Activated T-helper 1 cell treated with Interleukin-2 at 50 U/mL for 16 hours (primary cell): ENCODE results near the gene ADRM1.

Source experiments
- DNase-seq: peaks from one replicate; pipeline ENCODE4 v3.0.0-alpha.2; 2020; ENCODE audit warnings: low read depth

ADRM1 gene

DNA sequence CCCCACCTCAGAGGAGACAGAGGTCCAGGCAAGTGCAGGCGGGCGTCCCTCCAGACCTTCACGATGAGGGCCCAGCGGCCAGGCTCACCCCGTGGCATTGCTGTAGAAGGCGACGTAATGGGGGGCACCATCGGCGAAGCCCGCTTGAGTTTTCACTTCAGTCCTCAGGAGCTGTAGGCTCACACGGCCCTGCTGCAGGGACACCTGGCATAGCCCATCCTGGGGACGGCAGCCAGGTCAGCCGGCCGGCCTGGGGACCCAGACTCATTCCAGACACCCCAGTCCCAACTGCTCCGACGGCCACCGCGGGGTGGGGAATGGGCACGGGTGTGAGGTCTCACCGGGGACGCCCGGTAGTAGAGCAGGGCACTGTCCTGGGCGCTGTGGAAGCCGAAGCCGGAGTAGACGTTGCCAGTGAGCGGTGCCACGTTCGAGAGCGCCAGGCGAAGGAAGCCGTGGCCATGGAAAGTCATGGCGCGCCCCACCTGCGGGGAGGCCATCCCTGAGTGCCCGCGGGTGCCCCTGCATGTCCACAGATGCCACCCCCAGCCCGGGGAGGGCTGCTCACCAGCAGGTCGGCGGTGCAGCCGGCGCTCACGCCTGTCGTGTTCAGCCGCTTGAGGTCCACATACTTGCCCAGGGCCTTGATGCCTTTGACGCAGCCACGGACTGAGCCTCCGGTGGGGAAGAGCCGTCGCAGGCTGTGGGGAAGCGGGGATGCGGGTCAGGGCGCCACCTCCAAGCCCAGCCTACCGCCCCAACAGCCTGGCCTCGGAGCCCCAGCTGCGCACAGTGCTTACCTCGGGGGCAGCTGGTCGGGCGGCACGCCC lies 9.2 kb downstream of the ADRM1 start:
- DNase-seq, result no peak

DNA sequence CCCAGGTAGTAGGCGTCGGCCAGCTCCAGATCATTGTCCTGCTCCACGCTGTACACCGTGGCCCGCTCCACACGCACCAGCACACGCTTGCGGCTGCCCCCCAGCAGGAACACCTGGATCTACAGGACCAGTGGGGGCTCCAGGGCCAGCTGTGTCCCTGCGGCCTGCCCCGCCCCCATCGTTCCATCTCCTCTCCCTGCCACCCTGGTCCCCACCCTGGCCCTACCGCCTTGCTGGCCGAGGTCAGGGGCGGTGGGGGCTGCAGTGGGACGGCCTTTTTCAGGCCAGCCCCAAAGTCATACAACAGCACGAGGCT lies 9.8 kb downstream of the ADRM1 start:
- DNase-seq, result no peak

DNA sequence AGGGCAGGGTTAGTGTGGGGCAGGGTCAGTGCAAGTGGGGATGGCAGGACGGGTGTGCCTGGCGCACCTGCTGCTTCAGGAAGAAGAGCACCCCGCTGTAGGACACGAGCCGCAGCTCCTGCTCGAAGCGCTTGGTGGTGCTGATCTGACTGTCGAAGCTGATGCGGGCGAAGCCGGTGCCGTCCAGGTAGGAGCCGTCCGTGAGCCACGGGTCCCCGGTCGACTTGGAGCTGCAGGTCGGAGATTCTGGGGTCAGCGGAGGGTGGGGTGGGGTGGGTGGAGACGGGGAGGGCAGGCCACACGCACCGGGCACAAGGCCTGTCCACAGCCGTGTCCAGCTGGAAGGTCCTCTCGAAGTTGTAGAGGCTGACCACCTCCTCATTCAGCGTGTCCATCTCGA lies 10.2 kb downstream of the ADRM1 start:
- no peak for DNase-seq

DNA sequence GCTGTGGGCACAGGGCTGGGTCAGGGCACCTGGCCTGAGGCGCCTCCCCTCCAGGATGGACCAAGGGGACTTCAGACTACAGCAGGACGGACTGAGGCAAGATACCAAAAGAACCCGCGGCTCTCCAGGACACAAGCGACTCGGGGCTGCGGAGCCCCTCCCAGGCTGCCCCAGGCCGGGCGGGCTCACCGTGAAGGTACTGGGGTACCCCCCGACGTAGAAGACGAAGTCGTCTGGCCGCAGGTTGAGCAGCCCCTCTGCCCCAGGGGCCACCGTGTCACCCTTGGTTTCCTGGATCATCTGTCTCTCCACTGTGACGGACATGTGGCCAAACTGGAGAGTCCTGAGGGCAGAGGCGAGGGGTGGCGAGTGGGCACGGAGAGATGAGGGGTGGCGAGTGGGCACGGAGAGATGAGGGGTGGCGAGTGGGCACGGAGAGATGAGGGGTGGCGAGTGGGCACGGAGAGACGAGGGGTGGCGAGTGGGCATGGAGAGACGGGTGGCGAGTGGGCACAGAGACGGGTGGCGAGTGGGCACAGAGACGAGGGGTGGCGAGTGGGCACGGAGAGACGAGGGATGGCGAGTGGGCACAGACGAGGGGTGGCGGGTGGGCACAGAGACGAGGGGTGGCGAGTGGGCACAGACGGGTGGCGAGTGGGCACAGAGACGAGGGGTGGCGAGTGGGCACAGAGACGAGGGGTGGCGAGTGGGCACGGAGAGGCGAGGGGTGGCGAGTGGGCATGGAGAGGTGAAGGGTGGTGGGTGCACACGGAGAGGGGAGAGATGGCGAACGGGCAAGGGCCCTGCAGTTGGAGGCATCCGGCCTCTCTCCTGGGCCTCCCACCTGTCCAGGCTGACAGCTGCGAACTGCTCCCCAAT lies 10.9 kb downstream of the ADRM1 start:
- no peak for DNase-seq

DNA sequence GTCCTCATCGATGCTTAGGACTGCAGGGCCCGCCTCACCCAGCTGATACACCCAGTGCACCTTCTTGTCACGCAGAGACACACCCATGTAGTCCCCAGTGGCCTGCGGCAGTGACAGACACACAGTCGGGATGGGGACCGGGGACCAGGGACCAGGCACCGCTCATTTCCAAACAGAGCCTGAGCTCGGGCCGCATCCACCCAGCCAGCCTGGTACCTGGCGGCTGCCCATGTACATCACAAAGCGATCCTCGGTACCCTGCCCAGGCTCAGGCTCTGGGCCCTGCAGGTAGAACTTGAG lies 11.5 kb downstream of the ADRM1 start:
- DNase-seq, result no peak

DNA sequence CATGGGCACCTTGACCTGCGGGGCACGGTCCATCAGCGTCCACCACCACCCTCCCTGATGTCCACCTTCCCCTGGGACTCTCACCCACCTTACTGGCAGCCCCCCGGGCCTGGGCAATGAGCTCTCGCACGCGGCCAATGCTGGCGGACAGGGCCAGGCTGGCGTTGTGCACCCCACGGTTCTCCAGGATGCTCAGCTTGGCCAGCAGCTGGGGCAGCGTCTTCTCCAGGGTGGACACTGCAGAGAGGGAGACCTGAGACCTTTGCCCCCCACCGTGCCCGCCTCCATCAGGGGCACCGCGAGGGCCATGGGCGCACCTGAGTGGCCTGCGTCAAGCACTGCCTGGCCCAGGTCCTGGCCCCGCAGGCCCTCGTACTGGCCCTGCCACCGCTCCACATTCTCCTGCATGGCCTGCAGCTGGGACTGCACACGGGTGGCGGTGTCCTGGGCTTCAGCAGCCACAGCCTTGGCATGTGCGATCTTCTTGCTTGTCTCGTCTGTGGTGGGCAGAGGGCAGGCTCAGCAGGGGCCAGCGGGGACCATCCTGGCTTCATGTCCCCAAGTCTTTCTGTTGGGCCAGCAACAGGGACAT lies 12.0 kb downstream of the ADRM1 start:
- DNase-seq, result no peak

DNA sequence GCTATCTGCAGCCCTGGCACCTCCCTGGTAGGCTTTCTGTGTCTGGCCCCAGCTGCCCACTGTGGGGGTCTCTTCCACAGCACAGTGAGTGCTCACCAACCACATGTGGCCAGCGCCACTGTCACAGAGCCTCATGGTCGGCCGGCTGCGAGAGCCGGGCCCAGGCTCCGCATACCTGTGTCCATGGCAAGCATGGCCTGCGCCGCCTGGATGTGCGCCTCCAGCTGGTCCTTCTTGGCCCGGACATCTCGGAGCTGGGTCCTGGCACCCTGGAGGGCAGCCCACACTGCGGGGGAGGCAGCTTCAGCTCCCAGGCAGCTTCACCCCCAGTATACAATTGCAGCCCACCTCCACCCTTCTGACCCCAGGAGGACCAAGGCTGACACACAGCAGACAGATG lies 13.0 kb downstream of the ADRM1 start:
- DNase-seq, result no peak

DNA sequence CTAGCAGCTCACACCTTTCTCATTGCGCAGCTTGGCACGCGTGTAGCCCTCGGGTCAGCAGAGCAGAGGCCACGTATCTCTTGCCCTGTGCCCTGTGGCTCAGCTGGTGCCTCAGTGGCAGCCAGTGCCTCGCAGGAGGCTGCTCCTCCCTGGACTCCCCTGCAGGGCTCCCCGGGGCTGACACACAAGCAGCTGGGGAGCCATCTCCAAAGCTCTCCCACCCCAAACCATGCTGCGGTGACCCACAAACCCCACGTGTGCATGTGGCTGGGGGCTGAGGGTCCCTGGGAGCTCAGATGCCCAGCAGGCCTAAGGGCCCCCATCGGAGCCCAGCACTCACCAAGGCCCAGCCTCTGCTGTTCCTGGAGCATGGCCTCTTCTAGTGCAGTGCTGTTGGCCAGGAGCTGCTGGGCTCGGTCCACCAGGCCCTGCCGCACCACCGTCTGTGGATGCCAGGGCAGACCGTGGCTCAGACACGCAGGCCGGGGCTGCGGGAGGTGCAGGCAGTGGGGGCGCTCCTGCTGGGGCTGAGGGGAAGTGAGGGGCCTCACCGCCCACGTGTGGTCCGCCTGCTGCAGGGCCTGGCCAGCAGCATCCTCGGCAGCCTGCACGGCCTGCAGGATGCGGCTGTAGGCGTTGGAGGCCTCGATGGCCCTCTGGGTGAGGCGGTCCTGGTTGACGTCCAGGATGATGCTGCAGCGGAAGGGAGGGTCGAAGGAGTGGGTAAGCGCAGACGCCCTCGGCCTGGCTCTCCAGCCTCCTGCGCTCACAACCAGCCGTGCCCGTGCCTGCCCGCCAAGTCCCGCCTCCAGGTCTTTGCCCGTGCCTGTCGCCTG lies 13.8 kb downstream of the ADRM1 start:
- DNase-seq, result no peak

DNA sequence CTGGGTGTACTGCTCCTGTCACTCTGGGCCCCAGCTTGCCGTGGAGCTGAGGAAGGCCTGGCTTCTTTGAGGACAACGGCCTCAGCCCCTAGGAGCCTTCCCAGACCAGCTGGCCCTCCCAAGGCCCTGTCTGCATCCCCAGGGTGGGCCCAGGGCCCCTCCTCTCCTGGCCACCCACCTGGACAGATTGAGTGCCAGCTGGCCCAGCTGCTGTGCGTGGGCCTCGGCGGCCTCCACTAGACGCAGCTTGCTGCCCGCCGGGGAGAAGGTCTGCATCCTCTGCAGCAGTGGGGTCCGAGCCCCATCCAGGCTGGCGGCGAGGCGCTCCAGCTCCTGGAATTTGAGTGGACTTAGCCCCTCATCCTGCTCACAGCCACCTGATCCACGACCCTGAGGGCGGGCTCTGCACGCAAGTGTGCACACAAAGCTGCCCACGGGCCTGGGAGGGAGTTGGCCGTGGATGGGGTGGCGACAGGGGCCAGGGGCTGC lies 14.4 kb downstream of the ADRM1 start:
- DNase-seq, result no peak

DNA sequence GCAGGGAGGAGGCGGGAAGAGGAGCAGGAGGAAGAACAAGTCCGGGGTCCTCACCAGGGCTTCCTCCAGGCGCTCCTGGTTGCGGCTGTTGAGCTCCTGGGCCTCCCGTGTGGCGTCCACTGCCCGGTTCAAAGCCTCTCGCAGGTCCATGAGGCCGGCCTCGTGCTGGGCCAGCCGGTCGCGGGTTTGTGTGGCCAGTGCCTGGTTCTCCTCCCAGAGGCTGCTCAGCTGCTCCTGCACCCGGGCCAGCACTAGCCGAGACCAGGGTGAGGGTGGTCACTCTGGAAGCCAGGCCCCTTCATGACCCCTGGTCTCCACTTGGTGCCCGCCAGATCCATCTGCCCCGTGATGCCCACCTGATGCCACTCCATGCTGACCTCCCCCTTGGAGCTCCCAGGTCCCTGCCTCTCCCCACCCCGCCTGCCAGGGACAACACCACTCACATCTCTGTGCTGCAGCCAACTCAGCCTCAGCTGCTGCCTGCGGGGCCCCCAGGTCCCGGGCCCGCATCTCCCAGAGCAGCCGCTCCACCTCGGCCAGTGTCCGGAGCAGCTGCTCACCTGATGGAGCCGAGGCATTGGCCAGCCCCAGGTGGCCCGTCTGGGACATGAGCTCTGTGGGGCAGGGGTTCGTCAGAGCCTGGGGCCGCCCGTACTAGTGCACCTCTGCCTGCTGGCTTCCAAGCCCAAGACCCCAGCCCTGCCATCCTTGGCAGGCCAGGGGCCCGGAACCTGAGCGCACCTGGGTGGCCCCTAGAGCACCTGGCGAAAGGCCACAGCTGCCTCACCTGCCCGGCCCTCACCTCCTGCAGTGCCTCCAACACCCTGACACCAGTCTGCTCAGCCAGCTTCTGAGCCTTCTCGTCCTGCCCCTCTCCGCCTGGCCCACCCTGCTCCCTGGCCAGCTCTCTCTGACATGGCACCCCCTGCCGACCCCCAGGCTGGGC lies 15.9 kb downstream of the ADRM1 start:
- no peak for DNase-seq

DNA sequence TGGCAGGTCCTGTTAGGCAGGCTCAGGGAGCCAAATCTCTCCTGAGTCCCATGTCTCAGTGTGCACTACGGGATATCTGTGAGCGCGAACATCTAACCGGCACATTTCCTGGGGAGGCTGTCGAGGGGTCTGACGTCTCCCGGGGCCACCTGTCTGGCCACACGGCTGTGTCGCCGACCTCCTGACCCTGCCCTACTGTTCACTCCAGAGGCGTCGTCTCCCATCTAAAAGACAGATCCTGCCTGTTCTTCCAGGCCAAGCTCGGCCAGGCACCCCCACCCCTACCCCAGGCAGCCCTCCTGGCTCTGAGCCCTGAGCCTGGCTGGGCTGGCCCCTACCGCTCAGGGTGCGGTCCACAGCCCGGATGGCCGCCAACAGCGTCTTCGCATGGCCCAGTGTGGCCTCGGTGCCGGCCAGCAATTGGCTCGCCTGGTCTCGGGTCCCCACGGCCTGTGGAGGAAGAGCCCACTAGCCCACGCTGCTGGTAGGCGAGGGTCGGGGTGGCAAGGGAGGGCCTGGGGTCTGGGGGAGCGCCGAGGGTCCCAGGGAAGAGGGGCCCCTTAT lies 16.6 kb downstream of the ADRM1 start:
- no peak for DNase-seq

DNA sequence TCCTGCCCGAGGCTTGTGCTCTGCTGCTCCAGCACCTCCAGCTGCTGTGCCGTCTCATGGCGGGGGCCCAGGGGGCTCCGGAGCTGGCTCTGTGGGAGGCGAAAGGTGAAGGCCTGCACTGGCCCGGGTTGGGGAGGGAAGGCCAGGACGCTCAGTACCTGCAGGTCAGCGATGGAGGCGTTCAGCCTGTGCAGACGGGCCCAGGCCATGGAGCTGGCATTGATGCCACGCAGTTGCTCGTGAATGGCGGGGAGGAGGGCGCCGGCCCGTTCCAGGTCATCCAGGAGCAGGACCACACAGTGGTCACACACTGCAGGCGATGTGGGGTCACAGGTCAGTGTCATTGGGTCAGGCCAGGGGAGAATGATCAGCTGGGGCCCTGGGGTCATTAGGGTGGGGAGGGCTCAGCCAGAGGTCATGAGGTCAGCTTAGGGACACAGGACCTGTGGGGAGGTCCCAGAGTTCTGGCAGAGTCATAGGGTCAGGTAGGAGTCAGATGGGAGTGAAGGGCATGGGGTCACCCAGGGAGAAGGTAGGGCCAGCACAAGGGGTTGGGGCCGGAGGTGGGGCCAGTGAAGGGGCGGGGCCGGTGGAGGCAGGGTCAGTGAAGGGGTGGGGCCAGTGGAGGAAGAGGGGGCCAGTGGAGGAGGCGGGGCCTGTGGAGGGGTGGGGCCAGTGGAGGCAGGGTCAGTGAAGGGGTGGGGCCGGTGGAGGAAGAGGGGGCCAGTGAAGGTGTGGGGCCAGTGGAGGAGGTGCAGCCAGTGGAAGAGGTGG lies 18.0 kb downstream of the ADRM1 start:
- no peak for DNase-seq

DNA sequence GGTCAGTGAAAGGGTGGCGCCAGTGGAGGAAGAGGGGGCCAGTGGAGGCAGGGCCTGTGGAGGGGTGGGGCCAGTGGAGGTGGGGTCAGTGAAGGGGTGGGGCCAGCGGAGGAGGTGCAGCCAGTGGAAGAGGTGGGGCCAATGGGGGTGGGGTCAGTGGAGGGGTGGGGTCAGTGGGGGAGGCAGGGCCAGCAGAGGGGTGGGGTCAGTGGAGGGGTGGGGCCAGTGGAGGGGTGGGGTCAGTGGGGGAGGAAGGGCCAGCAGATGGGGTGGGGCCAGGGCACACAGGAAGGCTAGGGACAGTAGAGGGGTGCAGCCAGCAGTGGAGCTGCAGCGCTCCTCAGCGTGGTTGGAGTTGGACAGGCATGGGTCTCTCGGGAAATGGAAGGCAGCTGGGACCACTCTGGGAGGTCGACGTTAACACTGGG lies 18.7 kb downstream of the ADRM1 start:
- DNase-seq, result no peak

DNA sequence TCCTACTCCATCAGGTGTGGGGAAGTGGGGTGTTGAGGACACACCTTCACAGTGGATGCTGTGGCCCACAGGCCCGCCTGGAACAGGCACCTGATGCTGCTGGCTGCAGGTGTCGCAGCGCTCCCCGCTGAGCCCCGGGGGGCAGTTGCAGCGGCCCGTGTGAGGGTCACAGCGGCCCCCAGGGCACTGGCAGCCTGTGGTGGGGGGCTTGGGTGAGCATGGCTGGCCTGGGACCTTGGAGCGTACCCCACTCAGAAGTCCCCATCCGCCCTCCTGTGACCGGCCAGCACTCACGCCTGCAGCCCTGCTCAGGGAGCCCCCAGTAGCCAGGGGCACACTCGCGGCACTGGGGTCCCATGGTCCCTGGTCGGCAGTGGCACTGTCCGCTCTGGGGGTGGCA lies 19.2 kb downstream of the ADRM1 start:
- DNase-seq, result no peak

DNA sequence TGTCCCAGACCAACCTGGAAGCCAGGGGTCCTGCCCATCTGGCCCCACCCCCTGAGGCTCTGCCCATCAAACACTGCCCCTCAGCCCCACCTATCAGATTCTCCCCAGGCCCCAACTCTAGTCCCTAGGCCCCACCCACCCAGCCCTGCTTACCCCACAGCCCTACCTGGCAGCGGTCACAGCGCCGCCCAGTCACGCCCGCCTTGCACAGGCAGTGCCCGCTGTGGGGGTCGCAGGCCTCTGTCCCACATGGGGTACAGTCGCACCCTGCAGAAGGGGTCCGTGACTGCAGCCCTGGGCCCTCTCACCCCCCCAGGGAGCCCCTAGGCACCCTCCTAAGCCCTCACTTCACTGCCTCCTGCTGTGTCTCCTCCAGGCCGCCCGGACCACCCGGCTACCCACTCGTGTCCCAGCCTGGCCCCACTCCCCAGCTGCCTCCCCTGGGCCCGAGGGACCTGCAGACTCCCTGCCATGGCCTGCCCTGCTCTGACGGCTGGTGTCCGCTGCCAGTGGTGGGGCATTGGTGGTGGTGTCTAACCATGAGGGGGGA lies 19.8 kb downstream of the ADRM1 start:
- no peak for DNase-seq

DNA sequence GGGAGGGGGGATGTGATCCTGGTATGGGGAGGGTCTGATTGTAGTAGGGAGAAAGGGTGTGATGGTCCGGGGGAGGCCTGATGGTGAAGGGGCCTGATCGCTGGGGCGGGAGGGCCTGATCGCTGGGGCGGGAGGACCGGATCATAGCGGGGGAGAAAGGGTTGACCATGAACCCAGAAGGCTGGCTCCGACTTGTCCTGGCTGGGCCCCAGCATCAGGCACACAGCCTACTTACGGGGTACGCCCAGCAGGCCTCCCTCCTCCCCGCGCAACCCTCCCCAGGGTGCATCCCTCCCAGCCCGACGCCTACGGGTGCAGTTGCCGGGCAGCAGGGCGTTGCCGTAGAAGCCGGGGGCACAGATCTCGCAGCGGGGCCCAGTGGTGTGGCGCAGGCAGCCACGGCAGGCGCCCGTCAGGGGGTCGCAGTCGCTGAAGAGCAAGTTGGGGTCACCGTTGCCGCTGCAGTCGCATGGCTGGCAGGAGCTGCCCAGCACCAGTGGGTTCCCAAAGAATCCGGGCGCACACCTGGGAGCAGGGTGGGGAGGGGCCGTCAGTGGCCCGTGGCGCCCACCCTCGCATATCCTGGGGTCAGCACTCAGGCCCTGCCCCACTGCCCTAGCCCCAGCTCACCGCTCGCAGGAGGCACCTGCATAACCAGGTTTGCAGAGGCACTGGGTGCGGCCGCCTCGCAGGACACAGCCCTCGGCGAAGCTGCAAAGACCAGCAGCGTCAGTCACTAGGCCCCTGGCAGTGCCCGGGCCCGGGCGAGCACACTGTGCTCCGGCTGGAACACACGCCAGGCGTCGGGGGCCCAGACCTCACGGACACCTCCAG lies 20.6 kb downstream of the ADRM1 start:
- DNase-seq, result no peak

DNA sequence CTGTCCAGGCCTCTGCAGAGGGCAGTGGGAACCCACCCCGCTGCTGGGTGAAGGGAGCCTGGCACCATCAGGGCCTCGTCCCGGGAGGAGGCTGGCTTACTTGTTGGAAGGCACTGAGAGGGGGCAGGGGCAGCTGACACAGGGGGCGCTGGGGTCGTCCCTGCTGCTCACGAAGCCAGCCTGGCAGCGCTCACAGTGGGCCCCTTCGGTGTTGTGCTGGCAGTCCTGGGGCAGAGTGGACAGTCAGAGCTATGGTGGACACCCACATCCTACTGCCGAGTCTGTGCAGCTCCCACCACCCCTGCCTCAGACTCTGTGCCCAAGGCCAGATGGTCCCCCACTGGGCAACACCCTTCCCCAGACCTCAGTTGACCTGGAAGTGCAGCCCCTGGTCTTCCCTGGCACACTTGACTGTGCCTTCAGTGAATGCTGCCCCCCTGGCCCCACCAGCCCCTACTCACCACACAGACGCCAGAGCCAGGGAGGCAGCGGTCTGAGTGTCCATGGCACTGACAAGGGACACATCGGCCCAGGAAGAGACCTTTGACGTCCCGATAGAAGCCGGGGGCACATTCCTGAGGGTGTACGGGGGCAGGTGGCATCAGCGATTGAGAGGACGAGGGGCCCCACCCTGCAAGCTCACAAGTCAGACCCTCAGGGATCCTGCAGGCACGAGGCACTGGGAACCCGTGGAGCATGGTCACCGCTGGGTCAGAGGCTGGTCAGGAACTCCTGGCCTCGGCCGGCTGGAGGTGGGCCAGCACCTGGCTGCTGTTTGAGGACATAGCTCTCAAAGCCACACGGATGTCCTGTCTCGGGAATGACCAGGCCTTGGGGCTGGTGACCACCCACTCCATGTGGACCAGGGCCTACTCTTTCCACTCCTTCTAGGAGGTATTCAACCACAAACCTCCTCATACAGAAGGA lies 21.4 kb downstream of the ADRM1 start:
- DNase-seq, result no peak
